Thoracic aorta (tissue), 2 donors: ENCODE results near the gene TOPAZ1. TPM values are rescaled to one million over a fixed set of nuclear protein-coding genes. Genes with fewer than 3 reads are reported as not detected.
A peak's percentile ranks its signal among the peaks of the same experiment; 100 is the strongest.

Experiments
- ATAC-seq: fragments of 150-250 bp; one replicate; pipeline ENCODE4 v1.8.0; 2017; ENCODE audit warnings: low read depth; ENCODE audit not compliant: insufficient number of reproducible peaks, low FRiP score
- DNase-seq: peaks from one replicate; pipeline ENCODE4 v3.0.0-alpha.2; 2020; ENCODE audit warnings: low spot score
- H3K27ac ChIP-seq, 2 donors: fragments of 200-600 bp; sonication (generic); 1 replicate in 1 of 2; 2 replicates in 1 of 2; pipeline ENCODE4 v1.5.1; 2016; ENCODE audit warnings: mild to moderate bottlenecking in 2 of 2, moderate library complexity in 2 of 2
- H3K27me3 ChIP-seq: fragments of 200-600 bp; sonication (generic); replicated peaks from 2 replicates; pipeline ENCODE4 v1.6.0; 2016; ENCODE audit warnings: mild to moderate bottlenecking; ENCODE audit not compliant: insufficient read depth
- H3K36me3 ChIP-seq: fragments of 200-600 bp; sonication (generic); one replicate; pipeline ENCODE4 v1.5.1; 2016
- H3K4me1 ChIP-seq, 2 donors: fragments of 200-600 bp; sonication (generic); 1 replicate in 1 of 2; 2 replicates in 1 of 2; pipeline versions ENCODE4 v1.5.1 to v1.6.0; 2016; ENCODE audit warnings: low read depth in 2 of 2, mild to moderate bottlenecking in 1 of 2; ENCODE audit not compliant: control insufficient read depth in 1 of 2
- H3K4me3 ChIP-seq: fragments of 200-600 bp; sonication (generic); 2 replicates; pipeline ENCODE4 v1.5.1; 2016; ENCODE audit warnings: mild to moderate bottlenecking
- H3K9me3 ChIP-seq: fragments of 200-600 bp; sonication (generic); 2 replicates; pipeline ENCODE4 v1.5.1; 2016
- CTCF ChIP-seq: fragments of 200-600 bp; sonication (generic); IDR thresholded peaks from one replicate; pipeline ENCODE4 v1.5.1; 2019; ENCODE audit warnings: antibody characterized with exemption
- total RNA-seq, 2 donors: library from RNA; depleted of rRNA; stranded (reverse); fragments of >200 nt; gene quantifications; one replicate each; pipeline versions ENCODE4 v1.1.0 to v1.2.3, GENCODE V29; 2016

Gene TOPAZ1
- total RNA-seq, 2 donors from 2014 or later, result not detected

GRCh38 chr3:44330444-44330843 lies 88.8 kb downstream of the TOPAZ1 start:
- H3K9me3 ChIP-seq, result no peaks in the 10 kb centered on the region
- DNase-seq (no peak), ATAC-seq (no peak)
- no peak for TF ChIP-seq CTCF
- no peak overlapping the region for H3K27ac ChIP-seq
- H3K4me3 ChIP-seq, result no peak overlapping the region
- no peaks in the 10 kb centered on the region for H3K36me3 ChIP-seq
- H3K27me3 ChIP-seq, result no peaks in the 10 kb centered on the region
- no peaks in the 10 kb centered on the region for H3K4me1 ChIP-seq

GRCh38 chr3:44334326-44334725 lies 92.6 kb downstream of the TOPAZ1 start:
- DNase-seq (no peak), ATAC-seq (no peak)
- no peak for TF ChIP-seq CTCF
- no peaks in the 10 kb centered on the region for H3K27me3 ChIP-seq
- H3K27ac ChIP-seq, result no peak overlapping the region
- no peaks in the 10 kb centered on the region for H3K36me3 ChIP-seq
- no peak overlapping the region for H3K4me3 ChIP-seq
- no peaks in the 10 kb centered on the region for H3K9me3 ChIP-seq
- peaks cover 0 to 11% of the 10 kb centered on the region in 2 donors for H3K4me1 ChIP-seq

- H3K4me1 ChIP-seq, result peaks cover 18 to 37% of the 10 kb centered on the region in 2 donors
- peak overlapping the region; percentile 83 for H3K4me3 ChIP-seq
- H3K27me3 ChIP-seq, result no peaks in the 10 kb centered on the region
- DNase-seq, result no peak
- no peaks in the 10 kb centered on the region for H3K9me3 ChIP-seq
- ATAC-seq, result no peak
- TF ChIP-seq CTCF, result no peak
- H3K36me3 ChIP-seq, result no peaks in the 10 kb centered on the region
- peak overlapping the region; percentile 89 to 98 for H3K27ac ChIP-seq
Observed at GRCh38 chr3:44337248-44337785, 95.6 kb downstream of the TOPAZ1 start.

GRCh38 chr3:44338010-44338827 lies 96.5 kb downstream of the TOPAZ1 start, which contains the start of gene TCAIM:
Gene TCAIM, plus strand, starts transcription at chr3:44338766. Its CDS starts 16,017 bp downstream, at chr3:44354783.
- H3K36me3 ChIP-seq, result no peaks in the 10 kb centered on the region
- H3K27me3 ChIP-seq, result no peaks in the 10 kb centered on the region
- TF ChIP-seq CTCF, result no peak
- peak; percentile 93 for ATAC-seq
- H3K27ac ChIP-seq, result peak within 1 kb of the TSS; percentile 89 to 98
- peak within 1 kb of the TSS; percentile 83 for H3K4me3 ChIP-seq
- H3K9me3 ChIP-seq, result no peaks in the 10 kb centered on the region
- H3K4me1 ChIP-seq, result peaks cover 24 to 46% of the 10 kb centered on the region in 2 donors
- DNase-seq, result peak; percentile 92

GRCh38 chr3:44338828-44339127 lies 97.1 kb downstream of the TOPAZ1 start:
- Histone ChIP-seq H3K4me3 (peak overlapping the region; percentile 83), H3K36me3 (no peaks in the 10 kb centered on the region), H3K27ac (peak overlapping the region; percentile 89 to 98), H3K9me3 (no peaks in the 10 kb centered on the region), H3K4me1 (peaks cover 24 to 46% of the 10 kb centered on the region in 2 donors), H3K27me3 (no peaks in the 10 kb centered on the region)
- TF ChIP-seq CTCF, result no peak
- ATAC-seq (no peak), DNase-seq (no peak)
